Posterior vena cava (tissue), 2 donors: ENCODE measurements around the gene TCF3. TPM values are rescaled to one million over a fixed set of nuclear protein-coding genes. Genes with fewer than 3 reads are reported as not detected.

Experiments
- total RNA-seq, 2 donors: library from RNA; stranded (reverse); fragmentation: NEBNext Ultra II Directional; extraction: Animal tissue kit (Norgen Biotek cat#: 25700); gene quantifications; one replicate each; pipeline ENCODE4 v1.2.1, GENCODE V29; 2021
- donor health status: DM: yes; HTN: yes; CAD: no.
- donor health status: DM: yes; HTN: yes; CAD: no.

Gene TCF3
- total RNA-seq, 2 donors from 2014 or later = 26.2 to 36.4 TPM

Other genes with a start within 250 kb of the TCF3 start
- gene DAZAP1, start 245.0 kb downstream of the TCF3 start, total RNA-seq = 10 to 100 TPM; 59.7 to 75.8 TPM
- gene RPS15, start 214.2 kb downstream of the TCF3 start, total RNA-seq = 100 to 1,000 TPM; 722 to 743 TPM
- under 1 TPM; 0.05 to 0.10 TPM for gene APC2, start 202.5 kb downstream of the TCF3 start, total RNA-seq
- gene C19orf25, start 173.4 kb downstream of the TCF3 start, total RNA-seq = 10 to 100 TPM; 16.2 to 17.3 TPM
- gene PCSK4, start 162.3 kb downstream of the TCF3 start, total RNA-seq = 1 to 10 TPM in 1 of 2 donors, under 1 TPM in 1; 0.52 to 1.8 TPM
- gene REEP6, start 161.4 kb downstream of the TCF3 start, total RNA-seq = 1 to 10 TPM in 1 of 2 donors, under 1 TPM in 1; 0.33 to 1.2 TPM
- 1 to 10 TPM; 7.4 to 9.1 TPM for gene ADAMTSL5, start 139.6 kb downstream of the TCF3 start, total RNA-seq
- gene PLK5, start 128.5 kb downstream of the TCF3 start, total RNA-seq = not detected
- gene MEX3D, start 84.3 kb downstream of the TCF3 start, total RNA-seq = 10 to 100 TPM; 14.0 to 21.9 TPM
- 10 to 100 TPM; 44.2 to 53.6 TPM for gene MBD3, start 59.8 kb downstream of the TCF3 start, total RNA-seq
- gene UQCR11, start 47.2 kb downstream of the TCF3 start, total RNA-seq = 100 to 1,000 TPM; 197 to 252 TPM
- gene ONECUT3, start 100.9 kb upstream of the TCF3 start, total RNA-seq = not detected
- 1 to 10 TPM; 1.1 to 2.0 TPM for gene ATP8B3, start 159.7 kb upstream of the TCF3 start, total RNA-seq
- 10 to 100 TPM; 22.8 to 27.4 TPM for gene REXO1, start 195.9 kb upstream of the TCF3 start, total RNA-seq
- 10 to 100 TPM in 1 of 2 donors, 1 to 10 TPM in 1; 9.4 to 16.2 TPM for gene KLF16, start 211.0 kb upstream of the TCF3 start, total RNA-seq
- gene ABHD17A, start 232.9 kb upstream of the TCF3 start, total RNA-seq = 10 to 100 TPM; 49.9 to 51.4 TPM